AG09309 (cell line): Measurements from ENCODE around the gene MSI1.

Experiments used
- DNase-seq: peaks from one replicate; pipeline ENCODE4 v3.0.0-alpha.2; 2010; ENCODE audit warnings: low read depth
- H3K4me3 ChIP-seq: 2 replicates; pipeline ENCODE4 v1.5.1; 2011; ENCODE audit warnings: mild to moderate bottlenecking, low read depth, low read length, moderate library complexity; ENCODE audit not compliant: control insufficient read depth
- CTCF ChIP-seq: IDR thresholded peaks from 2 replicates; pipeline ENCODE4 v1.5.1; 2011; ENCODE audit warnings: mild to moderate bottlenecking, low read depth, low read length, inconsistent platforms; ENCODE audit not compliant: insufficient read depth, control insufficient read depth; ENCODE audit errors: missing control alignments

MSI1 gene

GRCh38 chr12:120368789-120369602 lies at the start of gene MSI1:
TSS of gene MSI1 (minus strand) at chr12:120369164. CDS start at chr12:120369091, 73 bp downstream.
- no peak for TF ChIP-seq CTCF
- no peak for DNase-seq
- H3K4me3 ChIP-seq = no peak within 1 kb of the TSS; the same call in 1 of the 2 replicates

DNA sequence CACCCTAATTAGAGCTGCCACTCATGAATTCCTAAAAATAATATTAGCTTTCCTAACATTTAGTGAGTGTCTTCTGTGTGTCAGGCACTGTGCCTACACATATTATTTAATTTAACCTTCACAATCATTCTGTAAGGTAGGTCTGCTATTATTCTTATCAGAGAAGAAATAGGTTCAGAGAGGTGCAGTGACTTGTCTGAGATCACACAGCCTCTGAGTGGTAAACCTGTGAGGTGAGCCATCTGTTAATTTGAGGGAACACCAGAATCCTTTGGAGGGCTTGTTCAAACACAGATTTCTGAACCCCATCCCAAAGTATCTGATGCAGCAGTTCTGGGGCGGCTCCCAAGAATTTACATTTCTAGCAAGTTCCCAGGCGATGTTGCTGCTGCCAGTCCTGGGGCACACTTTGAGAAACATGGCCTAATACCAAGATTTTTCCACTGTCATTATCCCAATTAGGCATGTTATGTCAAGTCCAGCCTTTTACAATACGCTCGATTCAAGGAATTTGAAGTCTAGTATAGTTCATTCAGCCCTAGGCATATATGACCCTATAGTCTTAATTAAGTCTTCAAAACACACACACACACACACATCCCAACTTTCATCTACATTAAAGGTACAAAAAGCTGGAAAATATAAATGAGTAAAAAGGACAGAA lies 49.1 kb upstream of the MSI1 start:
- DNase-seq = no peak
- H3K4me3 ChIP-seq = no peak overlapping the region
- TF ChIP-seq CTCF = no peak

DNA sequence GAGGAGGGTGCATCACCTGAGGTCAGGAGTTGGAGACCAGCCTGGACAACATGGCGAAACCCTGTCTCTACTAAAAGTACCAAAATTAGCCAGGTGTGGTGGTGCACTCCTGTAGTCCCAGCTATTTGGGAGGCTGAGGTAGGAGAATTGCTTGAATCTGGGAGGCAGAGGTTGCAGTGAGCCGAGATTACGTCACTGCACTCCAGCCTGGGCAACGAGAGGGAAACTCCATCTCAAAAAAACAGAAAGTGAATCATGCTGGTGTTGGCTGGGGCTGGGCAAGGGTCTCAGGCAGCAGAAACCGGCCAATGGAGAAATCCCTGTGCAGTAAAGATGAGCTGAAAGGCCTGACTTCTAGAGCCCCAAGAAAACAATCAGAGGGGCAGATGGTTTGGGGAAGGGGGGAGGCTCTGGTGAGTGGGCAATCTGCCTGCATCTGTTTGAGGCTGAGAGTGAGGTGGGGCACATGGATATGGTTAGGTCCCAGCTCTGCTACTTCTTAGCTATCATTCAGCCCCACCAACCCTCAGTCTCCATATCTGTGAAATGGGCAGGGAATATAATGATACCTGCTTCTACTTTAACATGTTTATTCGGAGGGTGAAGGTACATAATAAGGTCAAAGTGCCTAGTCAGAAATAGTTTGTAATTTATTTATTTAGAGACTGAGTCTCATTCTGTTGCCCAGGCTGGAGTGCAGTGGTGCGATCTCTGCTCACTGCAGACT lies 47.7 kb upstream of the MSI1 start:
- DNase-seq = no peak
- no peak overlapping the region for H3K4me3 ChIP-seq
- TF ChIP-seq CTCF = no peak

- no peak for DNase-seq
- TF ChIP-seq CTCF = no peak
- no peak overlapping the region for H3K4me3 ChIP-seq
Observed at GRCh38 chr12:120413901-120414695, 45.1 kb upstream of the MSI1 start.

DNA sequence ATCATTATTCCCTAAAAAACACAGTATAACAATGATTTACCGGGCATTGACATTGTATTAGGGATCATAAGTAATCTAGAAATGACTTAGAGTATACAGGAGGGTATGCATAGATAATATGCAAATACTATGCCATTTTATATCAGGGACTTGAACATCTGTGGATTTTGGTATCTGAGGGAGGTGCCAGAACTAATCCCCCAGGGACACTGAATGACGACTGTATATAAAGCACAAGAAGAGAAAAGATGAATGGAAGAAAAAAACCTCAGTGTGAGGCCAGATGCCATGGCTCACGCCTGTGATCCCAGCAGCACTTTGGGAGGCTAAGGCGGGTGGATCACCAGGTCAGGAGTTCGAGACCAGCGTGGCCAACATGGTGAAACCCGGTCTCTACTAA lies 43.5 kb upstream of the MSI1 start:
- TF ChIP-seq CTCF = no peak
- no peak overlapping the region for H3K4me3 ChIP-seq
- DNase-seq = no peak

DNA sequence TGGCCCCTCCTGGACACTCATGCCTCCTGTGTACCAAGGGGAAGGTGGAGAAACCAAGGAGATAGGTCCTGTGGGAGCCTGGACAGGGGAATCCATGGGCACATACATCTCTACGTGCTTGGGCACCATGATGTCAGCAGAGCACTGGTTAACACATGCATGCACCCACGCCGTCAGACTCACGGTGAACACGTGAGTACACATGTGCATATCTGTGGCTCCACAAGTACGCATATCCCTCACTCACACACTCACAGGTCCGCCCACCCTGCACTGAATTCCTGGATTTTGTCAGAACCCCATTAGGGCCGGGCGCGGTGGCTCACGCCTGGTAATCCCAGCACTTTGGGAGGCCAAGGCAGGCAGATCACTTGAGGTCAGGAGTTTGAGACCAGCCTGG lies 39.8 kb upstream of the MSI1 start:
- no peak for DNase-seq
- TF ChIP-seq CTCF = no peak
- H3K4me3 ChIP-seq = no peak overlapping the region
